Measurements from ENCODE around the gene RAB17.

The RAB17 gene

GRCh38 chr2:237534380-237534779 is 56.2 kb downstream of the RAB17 start:
- DNase-seq, result no peak

GRCh38 chr2:237533668-237534161 is 56.8 kb downstream of the RAB17 start:
- peak; percentile 58 for DNase-seq

GRCh38 chr2:237532160-237532559 is 58.4 kb downstream of the RAB17 start:
- no peak for DNase-seq

GRCh38 chr2:237530472-237531433 is 59.8 kb downstream of the RAB17 start:
- no peak for DNase-seq

GRCh38 chr2:237529452-237530402 is 60.8 kb downstream of the RAB17 start:
- DNase-seq, result no peak

- DNase-seq, result no peak
Observed at GRCh38 chr2:237527766-237528165, 62.8 kb downstream of the RAB17 start.

GRCh38 chr2:237527233-237527632 is 63.3 kb downstream of the RAB17 start:
- no peak for DNase-seq

- no peak for DNase-seq
Observed at GRCh38 chr2:237525559-237526157, 64.9 kb downstream of the RAB17 start.

GRCh38 chr2:237524631-237525030 is 65.9 kb downstream of the RAB17 start:
- no peak for DNase-seq
